SK-N-MC (cell line): ENCODE results near the gene OSR1.

Experiments used
- EZH2 ChIP-seq: fragments of 200-600 bp; sonication (generic); IDR thresholded peaks from one replicate; pipeline ENCODE4 v1.6.1; 2017; ENCODE audit warnings: antibody characterized with exemption
- POLR2AphosphoS5 ChIP-seq: IDR thresholded peaks from 2 replicates; pipeline ENCODE4 v1.6.1; 2012; ENCODE audit warnings: mild to moderate bottlenecking, low read depth, low read length, borderline replicate concordance

DNA sequence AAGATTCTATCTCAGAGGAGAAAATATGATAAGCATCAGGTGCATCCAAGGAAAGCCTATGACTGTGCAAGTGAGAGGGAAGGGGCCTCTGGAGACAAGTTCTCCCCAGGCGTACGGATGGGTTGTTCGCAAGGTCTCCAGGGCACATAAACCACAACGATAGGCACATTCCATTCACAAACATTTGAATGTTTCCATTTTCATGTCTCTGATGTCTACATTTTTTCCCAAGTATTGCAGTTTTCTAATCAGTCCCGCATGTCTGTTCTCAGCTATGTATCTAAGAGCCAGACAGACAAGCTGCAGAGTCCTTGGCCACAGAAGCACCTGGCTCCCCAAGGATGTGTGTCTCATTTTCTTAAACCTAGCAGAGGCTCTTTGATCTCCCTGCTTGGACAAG, 28.0 kb downstream of the OSR1 start:
- TF ChIP-seq EZH2 (no peak), POLR2AphosphoS5 (no peak)
